Stimulated activated CD4-positive, alpha-beta T cell treated with anti-CD3 and anti-CD28 coated beads, Interleukin-1b, Interleukin-23, amount 100 ng/mL, for 1 hour (primary cell): ENCODE measurements around the gene NEMP1.
"Not testable (repeated sequence)": the region's sequence is repeated elsewhere in the genome, so short reads cannot be mapped to it uniquely, and the experiment has no call there.

Source experiments
- DNase-seq, 2 donors: peaks; one replicate each; pipeline ENCODE4 v3.0.0-alpha.2; 2020; ENCODE audit warnings: low read depth in 2 of 2

The NEMP1 gene

GRCh38 chr12:57091638-57092528, 13.3 kb upstream of the NEMP1 start:
- DNase-seq = no peak

- no peak for DNase-seq
Measured at GRCh38 chr12:57090924-57091637, 12.5 kb upstream of the NEMP1 start.

- no peak for DNase-seq
Measured at GRCh38 chr12:57090490-57090889, 11.9 kb upstream of the NEMP1 start.

- no peak for DNase-seq
Measured at GRCh38 chr12:57089271-57090245, 11.0 kb upstream of the NEMP1 start.

GRCh38 chr12:57088354-57089270, 10.0 kb upstream of the NEMP1 start, which contains the start of gene NAB2:
Gene NAB2 (plus strand): TSS chr12:57089114. CDS start chr12:57089272, 158 bp downstream.
- peak; percentile 70 to 93 for DNase-seq

GRCh38 chr12:57087691-57088353, 9.2 kb upstream of the NEMP1 start:
- peak; percentile 60 to 72 for DNase-seq

GRCh38 chr12:57087010-57087690, 8.6 kb upstream of the NEMP1 start:
- peak; percentile 89 to 96 for DNase-seq

GRCh38 chr12:57086493-57087009, 8.0 kb upstream of the NEMP1 start:
- peak in 1 of 2 donors; percentile 50 for DNase-seq

GRCh38 chr12:57085999-57086492, 7.5 kb upstream of the NEMP1 start:
- DNase-seq = no peak

GRCh38 chr12:57080855-57081254, 2.3 kb upstream of the NEMP1 start:
- DNase-seq = no peak

- no peak for DNase-seq
Measured at GRCh38 chr12:57079821-57080220, 1.2 kb upstream of the NEMP1 start.

GRCh38 chr12:57073566-57074450, 4.8 kb downstream of the NEMP1 start:
- not testable (repeated sequence) for DNase-seq

- DNase-seq = no peak
Measured at GRCh38 chr12:57072661-57073060, 5.9 kb downstream of the NEMP1 start.

- no peak for DNase-seq
Measured at GRCh38 chr12:57069523-57069922, 9.1 kb downstream of the NEMP1 start.

GRCh38 chr12:57066245-57066644, 12.3 kb downstream of the NEMP1 start:
- DNase-seq = no peak

GRCh38 chr12:57063991-57064685, 14.5 kb downstream of the NEMP1 start:
- DNase-seq = no peak

- DNase-seq = no peak
Measured at GRCh38 chr12:57058454-57058853, 20.1 kb downstream of the NEMP1 start.
